Peyer's patch (tissue), 4 donors: ENCODE data around the gene CDHR2. TPM values are rescaled to one million over a fixed set of nuclear protein-coding genes. Genes with fewer than 3 reads are reported as not detected.

ENCODE experiments used
- DNase-seq, 3 donors: peaks; one replicate each; pipeline ENCODE4 v3.0.0-alpha.2; 2017 to 2019
- H3K27ac ChIP-seq, 4 donors: fragments of 200-600 bp; sonication (generic); one replicate each; pipeline ENCODE4 v1.5.1; 2016 to 2019
- H3K27me3 ChIP-seq, 2 donors: fragments of 200-600 bp; sonication (generic); one replicate each; pipeline ENCODE4 v1.5.1; 2019
- H3K36me3 ChIP-seq, 3 donors: fragments of 200-600 bp; sonication (generic); one replicate each; pipeline ENCODE4 v1.5.1; 2016 to 2019
- H3K4me1 ChIP-seq, 4 donors: fragments of 200-600 bp; sonication (generic); one replicate each; pipeline ENCODE4 v1.5.1; 2016 to 2019
- H3K4me3 ChIP-seq, 4 donors: fragments of 200-600 bp; sonication (generic); 1 replicate in 3 of 4; 2 replicates in 1 of 4; pipeline ENCODE4 v1.5.1; 2016 to 2019; ENCODE audit warnings: mild to moderate bottlenecking in 1 of 4
- H3K9me3 ChIP-seq, 4 donors: fragments of 200-600 bp; sonication (generic); one replicate each; pipeline ENCODE4 v1.5.1; 2016 to 2019; ENCODE audit warnings: mild to moderate bottlenecking in 1 of 4
- POLR2A ChIP-seq, 2 donors: fragments of 450-650 bp; IDR thresholded peaks; one replicate each; pipeline ENCODE4 v1.5.1; 2017; ENCODE audit warnings: antibody characterized with exemption in 2 of 2, mild to moderate bottlenecking in 2 of 2, moderate library complexity in 2 of 2
- total RNA-seq, 4 donors: library from RNA; depleted of rRNA; stranded (reverse); fragments of >200 nt; gene quantifications; one replicate each; pipeline ENCODE4 v1.1.0, GENCODE V29; 2016
- TF ChIP-seq, protein P1 (sequence below), 6 experiments: fragments of 450-650 bp in 4 of 6; fragments of 200-600 bp in 2 of 6; sonication (generic) in 1 of 6; IDR thresholded peaks; one replicate each; pipeline ENCODE4 v1.5.1; 2017 to 2019; ENCODE audit warnings: antibody characterized with exemption in 6 of 6, mild to moderate bottlenecking in 3 of 6, moderate library complexity in 1 of 6

CDHR2 gene
- total RNA-seq, 4 donors from 2014 or later, result 39.6 to 823 (median 613) TPM

DNA sequence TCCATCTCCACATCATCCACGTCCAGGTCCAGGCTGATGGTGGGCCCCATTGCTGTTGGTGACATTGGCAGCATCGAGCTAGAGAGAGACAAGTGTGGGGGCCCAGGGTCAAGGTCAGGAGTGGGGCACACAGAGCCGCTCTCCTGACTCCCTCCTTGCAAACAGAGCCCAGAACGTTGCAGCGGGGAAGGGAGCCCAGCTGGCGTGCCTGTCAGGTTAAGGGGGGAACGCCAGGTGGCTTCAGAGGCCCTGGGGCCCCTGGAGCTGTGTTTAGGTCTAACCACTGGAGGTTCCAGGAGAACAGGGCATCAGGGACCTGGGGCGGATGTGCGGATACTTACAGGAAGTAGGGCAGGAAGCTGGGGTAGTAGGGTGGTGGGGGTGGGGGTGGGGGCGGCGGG is 19.4 kb upstream of the CDHR2 start:
- H3K27ac ChIP-seq, result peak overlapping the region in 2 of 4 donors; percentile 21 to 84
- DNase-seq, result peak in 2 of 3 donors; percentile 83 to 87
- peaks cover 15 to 62% (median 35%) of the 10 kb centered on the region in 4 donors for H3K4me1 ChIP-seq
- TF ChIP-seq, protein P1, sequence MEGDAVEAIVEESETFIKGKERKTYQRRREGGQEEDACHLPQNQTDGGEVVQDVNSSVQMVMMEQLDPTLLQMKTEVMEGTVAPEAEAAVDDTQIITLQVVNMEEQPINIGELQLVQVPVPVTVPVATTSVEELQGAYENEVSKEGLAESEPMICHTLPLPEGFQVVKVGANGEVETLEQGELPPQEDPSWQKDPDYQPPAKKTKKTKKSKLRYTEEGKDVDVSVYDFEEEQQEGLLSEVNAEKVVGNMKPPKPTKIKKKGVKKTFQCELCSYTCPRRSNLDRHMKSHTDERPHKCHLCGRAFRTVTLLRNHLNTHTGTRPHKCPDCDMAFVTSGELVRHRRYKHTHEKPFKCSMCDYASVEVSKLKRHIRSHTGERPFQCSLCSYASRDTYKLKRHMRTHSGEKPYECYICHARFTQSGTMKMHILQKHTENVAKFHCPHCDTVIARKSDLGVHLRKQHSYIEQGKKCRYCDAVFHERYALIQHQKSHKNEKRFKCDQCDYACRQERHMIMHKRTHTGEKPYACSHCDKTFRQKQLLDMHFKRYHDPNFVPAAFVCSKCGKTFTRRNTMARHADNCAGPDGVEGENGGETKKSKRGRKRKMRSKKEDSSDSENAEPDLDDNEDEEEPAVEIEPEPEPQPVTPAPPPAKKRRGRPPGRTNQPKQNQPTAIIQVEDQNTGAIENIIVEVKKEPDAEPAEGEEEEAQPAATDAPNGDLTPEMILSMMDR (IDR thresholded peaks at IDR 0.05), result peak in 1 of 6 experiments; percentile 5
- no peak for TF ChIP-seq POLR2A (IDR thresholded peaks at IDR 0.05)
- H3K9me3 ChIP-seq, result no peaks in the 10 kb centered on the region
- peak overlapping the region in 1 of 4 donors; percentile 22 for H3K4me3 ChIP-seq
- no peaks in the 10 kb centered on the region for H3K27me3 ChIP-seq
- H3K36me3 ChIP-seq, result peaks cover 0 to 53% (median 3%) of the 10 kb centered on the region in 3 donors

- no peak for TF ChIP-seq POLR2A (IDR thresholded peaks at IDR 0.05)
- TF ChIP-seq, protein P1 (IDR thresholded peaks at IDR 0.05), result no peak
- peak overlapping the region in 3 of 4 donors; percentile 17 to 84 (median 23) for H3K27ac ChIP-seq
- peaks cover 0 to 53% (median 3%) of the 10 kb centered on the region in 3 donors for H3K36me3 ChIP-seq
- peaks cover 19 to 64% (median 41%) of the 10 kb centered on the region in 4 donors for H3K4me1 ChIP-seq
- no peaks in the 10 kb centered on the region for H3K27me3 ChIP-seq
- H3K9me3 ChIP-seq, result no peaks in the 10 kb centered on the region
- DNase-seq, result no peak
- H3K4me3 ChIP-seq, result peak overlapping the region in 2 of 4 donors; percentile 22 to 24
Measured at GRCh38 chr5:176530393-176530982, 18.7 kb upstream of the CDHR2 start.

- Histone ChIP-seq H3K36me3 (peaks cover 0 to 53% (median 3%) of the 10 kb centered on the region in 3 donors), H3K4me3 (peak overlapping the region in 1 of 4 donors; percentile 22), H3K4me1 (peaks cover 19 to 64% (median 41%) of the 10 kb centered on the region in 4 donors), H3K9me3 (no peaks in the 10 kb centered on the region), H3K27me3 (no peaks in the 10 kb centered on the region), H3K27ac (peak overlapping the region in 3 of 4 donors; percentile 17 to 84 (median 23))
- no peak for DNase-seq
- no peak for TF ChIP-seq POLR2A (IDR thresholded peaks at IDR 0.05)
- TF ChIP-seq, protein P1 (IDR thresholded peaks at IDR 0.05), result no peak
Measured at GRCh38 chr5:176530983-176531901, 17.9 kb upstream of the CDHR2 start.

- H3K27ac ChIP-seq, result peak overlapping the region in 1 of 4 donors; percentile 84
- no peak for TF ChIP-seq POLR2A (IDR thresholded peaks at IDR 0.05)
- TF ChIP-seq, protein P1 (IDR thresholded peaks at IDR 0.05), result no peak
- peaks cover 0 to 53% (median 3%) of the 10 kb centered on the region in 3 donors for H3K36me3 ChIP-seq
- no peak for DNase-seq
- H3K27me3 ChIP-seq, result no peaks in the 10 kb centered on the region
- no peaks in the 10 kb centered on the region for H3K9me3 ChIP-seq
- no peak overlapping the region for H3K4me3 ChIP-seq
- H3K4me1 ChIP-seq, result peaks cover 19 to 64% (median 41%) of the 10 kb centered on the region in 4 donors
Measured at GRCh38 chr5:176531902-176532493, 17.1 kb upstream of the CDHR2 start.

GRCh38 chr5:176532795-176533194 is 16.3 kb upstream of the CDHR2 start:
- Histone ChIP-seq H3K4me1 (peaks cover 19 to 64% (median 41%) of the 10 kb centered on the region in 4 donors), H3K4me3 (peak overlapping the region in 1 of 4 donors; percentile 80), H3K27me3 (no peaks in the 10 kb centered on the region), H3K36me3 (peaks cover 0 to 46% (median 3%) of the 10 kb centered on the region in 3 donors), H3K9me3 (no peaks in the 10 kb centered on the region), H3K27ac (peak overlapping the region in 3 of 4 donors; percentile 94 to 100 (median 96))
- no peak for TF ChIP-seq POLR2A (IDR thresholded peaks at IDR 0.05)
- TF ChIP-seq, protein P1 (IDR thresholded peaks at IDR 0.05), result no peak
- DNase-seq, result no peak
